GM21723 (cell line): ENCODE data around the gene CCDC158.
"Not testable (repeated sequence)": the region's sequence is repeated elsewhere in the genome, so short reads cannot be mapped to it uniquely, and the experiment has no call there.

Experiments
- ATAC-seq: cut with Tn5 transposase; IDR thresholded peaks from one replicate; pipeline ENCODE4 v1.9.1; 2021; ENCODE audit warnings: mild to moderate bottlenecking, moderate library complexity; ENCODE audit not compliant: unreplicated experiment

The CCDC158 gene

DNA sequence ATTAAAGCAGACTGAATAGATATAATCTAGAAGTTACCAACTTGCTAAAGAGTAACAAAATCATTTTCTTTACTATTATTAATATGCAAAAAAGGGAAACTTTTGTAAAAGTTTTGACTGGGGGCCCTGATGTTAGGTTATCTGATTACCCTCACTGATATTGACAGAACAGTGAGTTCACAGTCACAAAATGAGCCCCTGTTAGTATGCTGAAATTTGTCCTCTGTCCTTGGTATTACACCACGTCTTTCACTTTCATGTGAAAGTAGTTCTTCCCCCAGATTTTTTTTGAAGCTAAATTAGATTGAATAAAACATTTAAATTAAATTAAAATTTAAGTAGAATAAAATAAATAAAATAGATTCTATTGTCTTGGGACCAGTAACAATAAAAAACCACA lies 108.5 kb downstream of the CCDC158 start:
- no peak for ATAC-seq

GRCh38 chr4:76311896-76312331 lies 109.0 kb downstream of the CCDC158 start:
- no peak for ATAC-seq

DNA sequence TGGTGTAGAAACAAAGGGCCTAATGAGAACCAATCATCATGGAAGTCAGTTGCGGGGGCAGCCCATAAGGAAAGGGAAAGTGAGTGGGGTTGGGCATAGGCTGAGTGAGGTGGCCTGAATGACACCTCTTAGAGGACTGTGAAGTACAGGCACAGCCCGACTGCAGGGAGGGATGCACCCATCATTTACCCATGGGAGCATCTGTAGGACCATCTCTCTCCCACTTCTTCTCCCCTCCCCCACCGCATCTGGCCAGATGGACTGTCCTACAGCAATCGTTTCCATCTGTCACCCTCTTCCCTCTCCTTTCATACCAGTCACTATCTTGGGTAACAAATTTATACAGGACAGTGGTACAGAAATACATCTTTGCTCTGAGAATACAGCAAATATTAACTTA lies 110.3 kb downstream of the CCDC158 start:
- no peak for ATAC-seq

DNA sequence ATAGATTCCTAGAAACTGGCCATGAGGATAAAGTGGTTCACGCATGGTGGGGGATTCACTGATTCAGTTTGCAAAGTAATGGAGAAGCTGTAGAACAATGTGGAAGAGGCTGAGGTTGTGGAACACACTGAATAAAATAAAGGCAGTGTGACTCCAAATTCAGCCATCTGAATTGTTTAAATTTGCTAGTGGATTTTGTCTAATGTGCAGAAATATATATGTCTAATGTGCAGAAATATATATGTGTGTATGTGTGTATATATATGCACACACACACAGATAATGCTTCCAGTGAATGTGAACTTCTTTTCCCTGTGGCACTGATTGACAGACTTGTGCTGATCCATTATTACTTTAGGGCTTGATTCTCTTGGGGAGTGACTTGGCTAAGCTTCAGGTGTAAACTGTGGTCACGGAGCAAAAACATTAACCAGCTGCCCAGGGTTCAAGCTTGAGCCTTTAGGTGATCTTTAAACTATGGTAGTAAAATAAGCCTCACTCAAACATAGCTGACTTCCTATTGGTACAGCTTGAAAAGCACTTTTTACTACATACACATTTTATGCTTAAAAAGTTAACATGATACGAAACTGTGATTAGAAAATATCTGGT lies 110.9 kb downstream of the CCDC158 start:
- ATAC-seq = no peak

DNA sequence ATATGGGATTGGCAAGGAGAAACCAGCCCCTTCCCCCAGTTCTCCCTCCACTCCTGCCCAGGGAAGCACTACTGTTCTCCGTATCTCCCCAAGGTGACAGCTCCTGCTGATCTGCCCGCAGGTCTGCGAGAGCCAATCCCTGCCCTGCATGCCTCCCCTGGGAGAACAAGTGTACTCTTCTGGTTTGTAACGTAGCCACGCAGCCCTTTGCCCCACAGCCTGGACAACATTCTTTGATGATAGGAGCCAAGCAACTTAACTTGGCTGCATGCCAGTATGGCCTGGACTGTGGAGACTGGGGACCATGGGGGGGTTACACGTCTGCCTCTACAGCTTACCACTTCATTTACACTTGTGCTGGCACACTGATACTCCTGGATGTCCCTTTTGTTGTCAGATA lies 112.4 kb downstream of the CCDC158 start:
- ATAC-seq = no peak

DNA sequence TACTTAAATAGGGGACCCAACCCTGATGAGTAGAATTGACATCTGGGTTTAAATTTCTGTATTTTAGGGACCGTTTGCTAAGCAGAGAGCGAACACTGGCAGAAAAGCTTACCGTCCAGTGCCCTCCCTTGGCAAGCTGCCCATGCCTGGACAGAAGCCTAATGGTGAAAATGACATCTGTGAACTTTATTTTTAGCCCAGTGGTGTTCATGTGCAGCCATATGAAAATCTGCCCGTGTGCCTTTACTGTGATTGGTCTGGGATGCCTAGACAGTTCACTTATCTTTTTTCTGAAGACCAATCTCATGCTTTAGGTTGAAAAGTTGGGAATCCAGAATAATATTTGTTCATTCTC lies 113.3 kb downstream of the CCDC158 start:
- ATAC-seq = no peak

DNA sequence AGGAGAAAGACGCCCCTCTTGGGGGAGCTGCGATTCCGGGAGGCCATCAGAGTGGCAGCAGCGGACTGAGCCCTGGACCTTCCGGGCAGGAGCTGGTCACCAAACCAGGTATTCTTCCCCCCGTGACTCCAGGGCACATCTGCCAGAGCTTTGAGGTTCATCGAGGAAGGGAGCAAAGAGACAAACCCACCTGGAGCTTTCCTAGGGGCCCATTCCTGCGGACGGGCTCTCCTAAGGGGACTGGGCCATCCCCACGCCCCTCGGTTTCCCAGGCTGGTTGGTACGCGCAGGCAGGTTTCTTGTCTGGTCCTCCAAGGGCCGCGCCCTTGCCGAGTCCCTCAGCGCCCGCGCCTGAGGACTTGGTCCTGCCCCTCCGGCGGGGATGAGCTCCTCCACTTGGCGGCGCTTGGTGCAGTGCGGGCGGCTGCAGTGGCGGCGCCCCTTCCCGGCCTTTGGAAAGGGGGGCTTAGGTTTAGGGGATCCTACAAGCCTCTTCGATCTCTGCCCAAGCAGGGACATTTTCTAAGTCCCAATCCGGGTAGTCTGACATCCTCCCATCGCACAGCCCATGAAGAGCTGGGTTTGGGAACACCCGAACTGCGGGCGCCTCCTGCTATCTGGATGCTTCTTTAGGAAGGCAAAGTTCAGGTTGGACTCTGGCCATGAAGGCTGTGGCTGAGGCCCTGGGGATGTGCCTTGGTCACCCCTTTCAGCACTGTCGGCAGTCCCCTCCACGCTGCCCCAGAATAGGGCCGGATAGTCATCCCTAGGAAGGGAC lies 113.9 kb downstream of the CCDC158 start:
- peak; percentile 42 for ATAC-seq

GRCh38 chr4:76305971-76306881 lies 114.7 kb downstream of the CCDC158 start, which contains the start of gene STBD1:
TSS of gene STBD1 (plus strand) at chr4:76306733. CDS start at chr4:76306770, 37 bp downstream.
- ATAC-seq = peak; percentile 41

GRCh38 chr4:76305033-76305687 lies 115.8 kb downstream of the CCDC158 start:
- ATAC-seq = no peak

- no peak for ATAC-seq
Measured at GRCh38 chr4:76302826-76303438, 118.0 kb downstream of the CCDC158 start.

- ATAC-seq = no peak
Measured at GRCh38 chr4:76301775-76302162, 119.2 kb downstream of the CCDC158 start.

GRCh38 chr4:76301068-76301774 lies 119.7 kb downstream of the CCDC158 start:
- ATAC-seq = peak; percentile 99

GRCh38 chr4:76300012-76300411 lies 120.9 kb downstream of the CCDC158 start:
- no peak for ATAC-seq

GRCh38 chr4:76298227-76298626 lies 122.7 kb downstream of the CCDC158 start:
- no peak for ATAC-seq

DNA sequence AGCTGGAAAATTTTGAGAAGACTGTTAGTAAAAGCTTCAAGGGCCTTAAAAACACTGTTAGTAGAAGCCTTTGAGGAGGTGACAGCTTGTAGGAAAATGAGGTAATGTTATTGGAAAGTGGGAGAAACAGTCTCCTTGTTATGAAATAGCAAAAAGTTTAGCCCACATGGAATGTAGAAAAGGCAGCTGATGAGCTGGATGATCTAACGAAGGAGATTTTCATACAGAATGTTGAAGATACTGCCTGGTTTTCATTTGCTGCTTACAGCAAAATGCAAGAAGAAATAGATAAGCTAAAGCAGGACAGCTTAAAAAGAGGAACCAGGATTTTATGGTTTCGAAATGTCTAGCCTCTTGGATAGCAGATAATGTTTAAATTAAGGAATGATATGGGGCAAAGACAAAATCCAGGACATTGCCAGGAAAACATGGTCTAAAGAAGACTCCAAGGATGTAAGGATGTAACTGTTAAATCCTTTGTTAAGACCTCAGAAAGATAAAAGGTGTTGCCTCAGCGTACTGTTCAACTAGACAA lies 124.6 kb downstream of the CCDC158 start:
- ATAC-seq = no peak

GRCh38 chr4:76293772-76294171 lies 127.2 kb downstream of the CCDC158 start:
- ATAC-seq = no peak

GRCh38 chr4:76292730-76293129 lies 128.2 kb downstream of the CCDC158 start:
- no peak for ATAC-seq

DNA sequence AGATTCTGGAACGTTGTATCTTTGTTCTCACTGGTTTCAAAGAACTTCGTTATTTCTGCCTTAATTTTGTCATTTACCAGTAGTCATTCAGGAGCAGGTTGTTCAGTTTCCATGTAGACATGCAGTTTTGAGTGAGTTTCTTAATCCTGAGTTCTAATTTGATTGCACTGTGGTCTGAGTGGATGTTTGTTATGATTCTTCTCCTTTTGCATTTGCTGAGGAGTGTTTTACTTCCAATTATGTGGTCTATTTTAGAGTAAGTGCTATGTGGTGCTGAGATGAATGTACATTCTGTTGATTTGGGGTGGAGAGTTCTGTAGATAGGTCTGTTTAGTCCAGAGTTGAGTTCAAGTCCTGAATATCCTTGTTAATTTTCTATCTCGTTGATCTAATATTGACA lies 133.1 kb downstream of the CCDC158 start:
- ATAC-seq = not testable (repeated sequence)

DNA sequence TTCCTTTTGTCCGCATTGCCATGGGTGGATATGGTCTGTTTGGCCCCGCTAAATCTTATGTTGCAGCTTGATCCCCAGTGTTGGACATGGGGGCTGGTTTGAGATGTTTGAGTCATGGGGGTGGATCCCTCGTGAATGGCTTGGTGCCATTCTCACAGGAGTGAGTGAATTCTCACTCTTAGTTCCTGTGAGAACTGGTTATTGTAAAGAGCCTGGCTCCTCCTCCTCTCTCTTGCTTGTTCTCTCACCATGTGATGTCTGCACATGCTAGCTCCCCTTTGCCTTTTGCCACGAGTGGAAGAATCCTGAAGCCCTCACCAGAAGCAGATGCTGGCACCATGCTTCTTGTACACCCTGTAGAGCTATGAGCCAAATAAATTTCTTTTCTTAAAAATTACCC lies 137.0 kb downstream of the CCDC158 start:
- ATAC-seq = no peak
